Kidney glomerular epithelial cell (primary cell): ENCODE measurements around the gene AK8.

Source experiments
- DNase-seq: peaks from one replicate; lab custom pipeline; 2025; lab: John Stamatoyannopoulos, UW

AK8 gene

DNA sequence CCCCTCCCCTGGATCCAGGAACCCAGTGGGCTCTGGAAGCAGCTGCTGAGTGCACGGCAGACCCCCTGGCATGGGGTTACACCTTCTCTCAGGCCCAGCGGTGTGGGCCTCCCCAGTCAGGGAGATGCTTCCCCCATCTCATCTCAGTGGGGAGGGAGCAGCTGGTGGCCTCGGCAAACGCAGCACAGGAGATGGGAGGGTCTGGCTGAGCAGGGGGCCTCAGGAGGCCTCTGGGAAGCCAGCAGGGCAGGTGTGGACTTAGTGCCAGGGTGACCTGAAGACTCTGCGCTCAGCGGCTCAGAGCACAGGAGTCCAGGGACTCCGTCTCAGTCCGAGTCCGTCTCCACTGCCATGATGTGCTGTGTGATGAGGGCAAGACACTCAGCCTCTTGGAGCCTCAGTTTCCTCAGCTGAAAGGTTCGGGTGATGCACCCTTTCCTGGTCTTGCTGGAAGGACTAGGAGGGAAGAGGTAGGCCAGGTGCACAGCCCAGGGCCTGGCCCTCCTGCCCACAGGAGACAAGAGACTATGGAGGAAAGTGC is 107.2 kb downstream of the AK8 start:
- no peak for DNase-seq

DNA sequence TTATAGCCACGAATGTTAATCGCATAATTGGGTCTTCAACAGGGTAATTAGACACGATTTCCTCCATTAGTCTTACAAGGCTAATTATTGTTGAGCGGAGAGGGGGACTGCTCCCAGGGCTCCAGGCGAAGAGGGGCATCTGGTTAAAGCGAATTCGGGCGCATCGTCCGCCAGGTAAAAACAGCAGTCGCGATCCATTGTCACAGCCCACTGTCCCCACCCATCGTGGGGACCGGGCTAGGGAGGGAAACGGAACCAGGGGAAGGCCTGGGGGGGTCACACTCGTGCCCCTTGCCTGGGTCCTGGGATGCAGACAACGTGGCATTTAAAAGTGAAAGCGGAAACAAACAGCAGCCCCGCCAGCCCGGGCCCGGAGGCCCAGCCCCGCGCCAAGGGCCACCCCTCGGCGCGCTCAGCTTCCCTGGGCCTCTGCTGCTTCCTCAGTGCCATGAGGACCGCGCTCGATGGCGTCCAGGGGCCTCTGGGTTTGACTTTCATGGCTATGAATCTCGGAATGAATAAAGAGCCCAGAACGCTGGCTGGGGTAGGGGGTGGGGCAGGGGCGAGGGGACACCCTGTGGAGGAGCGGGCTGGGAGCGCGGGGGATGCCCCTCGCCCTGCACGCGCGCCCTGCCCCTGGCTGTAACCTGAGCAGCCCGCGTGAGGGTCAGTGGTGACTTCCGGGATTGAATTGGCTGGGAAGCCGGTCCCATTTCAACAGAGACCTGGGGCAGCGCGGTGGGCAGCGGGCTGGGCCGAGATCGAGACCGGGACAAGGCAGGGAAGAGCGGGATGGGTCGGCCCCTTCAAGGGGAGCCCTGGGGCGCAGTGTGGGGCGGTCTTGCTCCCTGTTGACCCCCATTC is 107.9 kb downstream of the AK8 start:
- peak; percentile 24 for DNase-seq

DNA sequence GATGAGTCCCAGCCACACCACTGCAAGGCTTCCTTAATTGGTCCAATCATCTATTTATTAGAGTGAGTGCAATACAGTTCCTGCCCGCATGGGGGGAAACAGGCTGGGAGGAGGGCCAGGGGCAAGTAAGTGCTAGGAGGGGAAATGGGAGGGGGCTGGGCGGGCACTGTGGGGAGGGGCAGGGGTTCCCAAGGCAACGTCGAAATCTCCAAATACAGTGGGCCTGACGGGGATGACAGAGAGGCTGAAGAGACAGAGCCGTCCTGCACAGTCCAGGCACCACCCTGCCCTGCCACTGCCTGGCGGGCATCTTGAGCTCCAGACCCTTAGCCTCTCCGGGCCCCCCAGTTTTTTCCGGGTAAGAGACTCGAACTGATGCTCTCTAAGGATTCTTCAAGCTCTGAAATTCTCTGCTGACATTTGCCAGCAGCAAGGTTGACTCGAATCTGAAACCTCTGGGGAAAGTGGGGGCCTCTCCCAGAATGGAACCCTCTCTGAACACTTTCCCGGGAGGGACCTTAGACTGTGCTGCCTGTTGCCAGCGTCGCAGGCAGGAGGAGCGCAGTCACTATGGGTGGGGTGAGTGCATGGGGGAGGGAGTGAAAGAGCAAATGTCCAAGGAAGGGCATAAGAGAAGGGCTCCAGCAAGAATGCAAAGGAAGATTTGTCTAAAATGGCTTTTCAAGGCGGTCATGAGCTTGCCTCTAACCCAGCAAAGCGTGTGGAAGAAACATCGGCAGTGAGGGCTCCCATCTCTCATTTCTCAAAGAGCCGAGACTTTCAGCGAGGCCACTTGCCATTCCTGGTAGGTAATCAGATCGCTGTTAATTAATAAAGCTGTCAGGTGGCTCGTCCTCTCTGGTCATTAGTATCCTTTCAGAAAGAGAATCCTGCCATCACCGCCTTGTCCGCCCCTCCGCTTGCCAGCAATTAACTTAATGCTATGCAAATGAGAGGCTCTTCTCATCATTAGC is 108.9 kb downstream of the AK8 start:
- DNase-seq, result peak; percentile 64

DNA sequence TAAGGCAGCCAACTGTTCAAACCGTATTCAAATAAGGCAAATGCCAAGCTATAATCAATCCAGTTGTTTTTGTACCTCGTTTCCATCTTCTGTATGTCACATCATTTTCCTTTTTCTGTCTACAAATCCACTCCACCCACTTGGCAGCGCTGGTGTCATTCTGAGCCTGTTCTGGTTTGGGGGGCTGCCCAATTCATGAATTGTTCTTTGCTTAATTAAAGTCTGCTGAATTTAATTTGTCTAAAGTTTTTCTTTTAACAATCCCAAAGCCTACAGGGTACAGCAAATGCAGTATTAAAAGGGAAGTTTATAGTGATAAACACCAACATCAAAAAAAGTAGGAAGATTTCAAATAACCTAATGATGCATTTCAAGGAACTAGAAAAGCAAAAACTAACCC is 114.5 kb downstream of the AK8 start:
- no peak for DNase-seq

DNA sequence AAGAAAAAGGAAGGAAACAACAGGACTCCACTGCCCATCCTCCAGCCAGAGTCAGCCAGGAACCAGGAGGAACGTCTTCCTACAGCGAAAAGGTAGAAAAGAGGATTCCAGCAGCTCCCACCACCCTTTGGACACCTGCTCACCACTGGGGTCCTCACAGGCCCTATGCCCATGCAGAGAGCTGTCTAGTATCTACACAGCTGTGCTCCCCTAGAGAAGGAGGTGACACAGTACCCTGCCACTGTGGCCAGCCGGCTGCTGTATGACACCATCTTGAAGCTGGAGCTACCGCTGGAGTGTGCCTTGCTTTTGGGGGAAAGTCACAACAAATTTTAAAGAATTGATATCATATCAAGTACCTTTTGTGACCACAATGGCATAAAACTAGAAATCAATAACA is 115.2 kb downstream of the AK8 start:
- DNase-seq, result no peak

DNA sequence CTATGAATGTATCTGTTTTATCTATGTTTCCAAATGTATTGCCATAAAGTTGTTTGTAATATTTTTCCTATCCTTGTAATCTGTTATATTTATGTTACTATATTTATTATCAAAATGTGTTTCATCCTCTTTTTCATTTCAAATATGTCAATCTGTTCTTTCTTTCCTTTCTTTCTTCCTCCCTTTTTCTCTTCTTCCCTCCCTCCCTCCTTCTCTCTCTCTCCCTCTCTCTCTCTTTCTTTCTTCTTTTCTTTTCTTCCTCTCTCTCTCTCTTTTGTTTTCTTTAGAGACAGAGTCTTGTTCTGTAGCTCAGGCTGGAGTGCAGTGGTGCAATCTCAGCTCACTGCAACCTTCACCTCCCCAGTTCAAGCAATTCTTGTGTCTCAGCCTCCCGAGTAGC is 116.5 kb downstream of the AK8 start:
- no peak for DNase-seq

DNA sequence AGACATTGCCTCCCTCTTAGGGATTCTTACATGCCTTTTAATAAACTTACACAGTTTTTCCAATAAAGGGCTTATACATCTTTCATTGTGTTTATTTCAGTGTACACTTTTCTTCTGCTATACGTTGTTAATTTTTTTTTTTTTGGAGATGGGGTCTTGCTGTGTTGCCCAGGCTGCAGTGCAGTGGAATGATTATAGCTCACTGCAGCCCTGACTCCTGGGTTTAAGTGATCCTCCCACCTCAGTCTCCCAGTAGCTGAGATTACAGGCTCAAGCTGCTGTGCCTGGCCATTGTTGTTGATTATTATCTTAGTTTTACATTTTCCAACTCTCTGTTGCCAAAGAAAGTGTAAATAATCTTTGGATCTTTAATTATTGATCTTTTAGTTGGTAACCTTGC is 118.0 kb downstream of the AK8 start:
- no peak for DNase-seq

DNA sequence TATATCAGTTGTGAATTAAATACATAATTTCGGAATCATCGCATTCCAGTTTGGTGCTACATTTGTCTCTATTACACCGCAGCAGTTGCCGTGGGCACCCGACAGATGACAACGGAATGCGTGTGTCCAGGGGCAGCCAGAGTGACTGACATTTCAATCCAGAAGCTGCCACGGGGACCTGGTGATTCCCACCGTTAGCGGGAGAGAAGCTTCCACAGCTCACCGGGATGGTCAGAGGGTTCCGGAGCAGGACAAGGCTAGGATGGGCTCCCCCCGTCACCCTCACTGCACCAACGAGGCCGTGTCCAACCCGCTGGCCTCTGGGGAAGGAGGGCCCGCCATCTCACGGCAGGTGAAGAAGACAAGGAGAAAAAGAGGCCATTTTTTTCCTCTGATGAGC is 121.1 kb downstream of the AK8 start:
- no peak for DNase-seq

DNA sequence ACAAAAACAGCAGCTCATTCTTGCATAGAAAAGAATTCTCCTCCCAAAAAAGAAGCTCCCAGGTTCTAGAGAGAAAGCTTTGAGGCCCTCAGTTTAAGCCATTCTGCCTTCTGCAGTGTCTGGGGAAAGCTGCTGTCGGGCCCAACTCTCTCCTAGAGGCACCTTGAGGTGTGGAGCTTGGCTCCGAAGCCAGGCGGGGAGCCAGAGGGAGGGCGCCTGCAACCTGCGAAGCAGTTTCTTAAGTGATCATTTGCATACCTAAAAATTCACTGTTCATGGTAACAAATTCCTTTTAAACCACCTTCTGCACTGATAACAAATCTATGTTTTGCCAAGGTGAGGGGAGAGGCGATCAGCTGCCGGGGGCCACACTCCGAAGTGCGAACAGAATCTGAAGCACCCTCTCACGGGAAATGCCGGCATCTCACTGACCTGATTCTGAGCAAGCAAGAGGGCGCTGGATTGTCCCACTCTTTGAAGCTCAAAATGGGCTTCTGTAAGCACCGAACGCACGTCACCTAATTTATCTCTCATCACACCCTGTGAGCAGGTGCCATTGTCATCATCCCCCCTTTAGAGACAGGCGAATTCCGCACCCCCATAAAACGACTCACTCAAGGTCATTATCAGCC is 121.8 kb downstream of the AK8 start:
- DNase-seq, result no peak

DNA sequence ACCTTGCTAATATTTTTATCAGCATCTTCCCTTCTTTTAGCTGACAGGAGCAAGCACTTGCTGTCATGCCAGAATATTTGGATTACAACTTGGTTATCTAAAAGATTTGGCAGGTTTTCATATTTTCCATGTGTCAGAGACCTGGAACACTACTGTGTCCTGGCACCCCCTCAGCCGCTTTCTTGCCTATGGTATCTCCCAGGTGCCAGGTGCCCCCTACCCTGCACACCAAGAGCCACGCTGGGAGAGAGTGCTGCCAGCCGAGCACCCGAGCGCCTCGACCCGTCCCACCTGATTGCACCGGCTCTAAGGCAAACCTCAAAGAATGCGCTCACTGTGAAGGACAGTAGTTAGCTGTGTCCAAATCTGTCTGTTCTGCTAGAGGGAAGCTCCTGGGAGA is 123.0 kb downstream of the AK8 start:
- DNase-seq, result no peak

DNA sequence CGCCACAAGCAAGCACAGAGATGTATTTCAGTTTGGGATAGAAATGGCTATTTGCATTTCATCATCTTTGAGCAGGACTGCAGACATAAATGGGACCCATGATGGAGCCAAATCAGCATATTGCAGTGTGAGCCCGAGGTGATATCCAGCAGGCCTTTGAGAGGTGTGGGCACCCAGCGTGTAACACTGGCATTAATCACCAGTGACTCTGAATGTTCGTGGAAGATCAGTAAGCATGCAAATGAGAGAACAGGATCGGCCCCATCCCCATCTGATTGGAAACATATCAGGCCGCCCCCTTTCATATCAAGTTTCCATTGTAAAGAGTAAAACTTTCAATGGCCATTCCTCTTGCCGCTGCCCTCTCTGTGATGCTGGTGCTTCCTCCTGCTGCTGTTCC is 123.8 kb downstream of the AK8 start:
- DNase-seq, result no peak

DNA sequence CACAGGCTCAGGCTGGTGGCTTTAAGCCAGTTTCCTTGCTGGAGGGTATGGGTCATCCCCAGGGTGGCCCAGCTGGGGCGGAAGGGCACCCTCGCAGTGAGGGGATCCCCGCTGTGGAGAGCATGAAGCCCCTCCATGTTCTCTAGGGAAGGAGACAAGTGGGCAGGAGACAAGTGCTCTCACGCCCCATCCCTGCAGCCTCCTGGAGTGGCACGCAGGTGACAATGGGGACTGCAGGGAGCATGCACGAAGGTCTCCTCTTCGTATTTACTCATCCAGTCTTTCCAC is 124.5 kb downstream of the AK8 start:
- no peak for DNase-seq

DNA sequence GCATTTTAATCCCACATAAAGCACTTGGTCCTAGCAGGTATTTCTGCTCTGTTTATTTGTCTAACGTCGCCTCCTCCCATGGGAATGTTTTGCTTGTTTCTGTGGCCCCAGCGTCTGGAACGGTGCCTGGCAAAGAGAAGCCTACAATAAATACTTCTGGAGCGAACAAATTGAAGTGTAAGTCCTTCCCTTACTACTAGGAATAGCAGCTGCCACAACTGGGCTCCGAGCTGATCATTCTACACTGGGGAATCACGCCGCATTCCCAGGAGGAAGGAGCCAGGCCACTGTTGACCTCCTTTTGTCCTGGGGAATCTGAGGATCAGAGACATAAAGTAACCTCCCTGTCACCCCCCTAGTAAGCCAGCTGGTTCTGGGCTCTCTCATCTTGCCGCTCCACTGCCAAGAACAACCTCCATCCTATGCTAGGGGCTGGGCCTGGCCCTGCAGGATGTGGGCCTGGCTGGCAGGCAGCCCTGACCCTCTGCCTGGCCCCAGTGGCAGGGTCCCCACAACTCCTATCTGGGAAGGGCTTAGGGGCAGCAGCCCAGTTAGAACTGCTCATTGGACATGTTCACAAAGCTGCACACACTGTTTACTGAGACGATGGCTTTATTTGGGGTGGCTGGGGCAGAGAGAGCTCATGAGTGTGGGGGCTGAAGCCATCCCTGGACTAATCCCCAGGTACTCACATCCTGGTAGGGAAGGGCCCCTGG is 125.0 kb downstream of the AK8 start:
- peak; percentile 8 for DNase-seq

DNA sequence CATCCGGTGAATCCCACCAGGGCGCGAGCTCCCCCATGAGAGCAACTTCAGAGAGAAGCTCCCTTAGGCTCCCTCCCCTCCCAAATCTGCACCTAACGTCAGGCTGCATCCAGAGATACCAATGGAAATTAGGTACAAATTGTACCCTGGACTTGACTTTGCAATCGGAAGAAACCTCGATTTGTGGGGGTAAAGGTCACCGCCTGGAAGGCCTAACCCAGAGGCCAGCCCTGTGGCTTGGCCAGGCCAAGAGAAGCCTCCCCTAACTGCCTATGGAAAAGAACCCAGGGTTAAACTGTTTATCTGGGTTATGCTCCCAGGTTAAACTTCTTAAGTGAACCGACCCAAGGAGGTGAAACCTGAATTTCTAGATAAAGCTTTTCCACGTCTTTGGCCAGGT is 127.4 kb downstream of the AK8 start:
- no peak for DNase-seq

DNA sequence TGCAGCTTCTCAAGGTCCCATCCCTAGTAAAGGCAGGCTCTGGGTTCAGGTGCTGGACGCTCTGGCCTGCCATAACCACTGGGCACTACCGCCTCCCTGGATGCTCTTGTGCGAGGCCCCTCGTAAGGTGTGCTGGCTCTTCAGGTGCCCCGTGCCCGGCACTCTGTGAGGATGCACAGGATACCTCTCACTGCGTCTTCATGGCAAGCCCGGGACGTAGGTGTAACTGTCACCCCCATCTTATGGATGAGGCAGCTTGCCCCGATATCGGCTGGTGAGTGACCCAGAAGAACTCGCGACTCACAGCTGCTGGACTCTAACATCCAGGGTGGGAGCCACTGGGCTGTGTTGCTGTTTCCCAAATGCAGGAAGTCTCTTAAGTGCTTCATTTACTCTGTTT is 128.8 kb downstream of the AK8 start:
- no peak for DNase-seq

DNA sequence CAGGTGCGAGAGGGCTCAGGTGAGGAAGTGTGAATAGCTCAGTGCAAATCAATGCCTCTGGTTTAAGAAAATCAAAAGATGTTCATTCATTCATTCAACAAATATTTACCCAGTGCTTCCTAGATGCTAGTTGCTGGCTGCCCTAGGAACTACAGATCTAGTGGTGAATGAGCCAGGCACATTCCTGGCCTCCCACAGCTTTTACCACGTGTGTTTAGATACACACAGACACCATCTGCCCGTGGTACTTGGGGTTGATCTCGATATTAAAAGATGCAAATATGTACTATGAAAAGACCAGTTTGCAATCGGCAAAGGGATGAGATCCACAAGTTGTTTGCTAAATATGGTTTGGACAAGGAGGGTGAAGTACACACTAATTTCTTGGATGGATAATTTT is 129.6 kb downstream of the AK8 start:
- peak; percentile 5 for DNase-seq

DNA sequence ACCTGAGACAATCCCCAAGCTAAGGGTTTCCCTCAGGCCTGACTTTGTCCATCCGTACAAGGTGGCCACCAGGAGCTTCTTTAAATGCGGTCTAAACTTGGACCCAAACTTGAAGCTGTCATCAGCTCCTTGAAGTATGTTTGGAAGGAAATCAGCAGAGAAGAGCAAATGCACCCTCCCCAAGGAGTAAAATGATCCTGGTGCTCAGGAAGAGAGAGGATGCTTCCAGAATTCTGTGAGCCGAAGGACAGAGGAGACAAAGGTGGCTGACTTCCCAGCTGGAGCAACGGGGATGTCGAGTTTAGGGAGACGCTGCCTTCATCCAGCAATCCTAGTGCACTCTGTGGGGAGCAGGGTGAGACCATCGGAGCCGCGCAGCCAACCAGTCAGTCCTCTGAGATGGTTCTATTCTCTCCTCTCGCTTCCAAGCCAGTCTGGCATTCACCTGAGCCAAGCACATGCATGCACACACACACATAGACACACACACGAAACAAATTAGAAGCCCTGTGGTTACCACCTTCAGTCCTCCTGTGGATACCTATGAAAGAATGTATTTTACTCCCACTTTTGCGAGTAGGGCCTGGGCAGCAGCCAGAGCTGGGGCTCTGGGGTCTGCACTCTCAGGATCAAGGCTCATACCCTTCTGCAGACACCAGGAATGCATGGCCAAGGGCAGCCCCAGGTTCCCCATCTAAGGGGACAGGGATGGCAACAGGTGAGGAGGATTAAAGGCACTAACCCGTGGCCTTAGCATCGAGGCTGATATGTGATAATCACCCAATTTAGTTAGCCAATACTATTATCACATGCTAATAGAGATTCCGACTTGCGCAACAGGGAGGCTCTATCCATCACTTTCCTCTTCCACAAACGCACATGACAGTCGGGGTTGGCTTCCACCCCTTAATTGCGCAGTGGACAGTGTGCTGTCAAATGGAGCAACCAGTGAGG is 132.1 kb downstream of the AK8 start:
- no peak for DNase-seq

DNA sequence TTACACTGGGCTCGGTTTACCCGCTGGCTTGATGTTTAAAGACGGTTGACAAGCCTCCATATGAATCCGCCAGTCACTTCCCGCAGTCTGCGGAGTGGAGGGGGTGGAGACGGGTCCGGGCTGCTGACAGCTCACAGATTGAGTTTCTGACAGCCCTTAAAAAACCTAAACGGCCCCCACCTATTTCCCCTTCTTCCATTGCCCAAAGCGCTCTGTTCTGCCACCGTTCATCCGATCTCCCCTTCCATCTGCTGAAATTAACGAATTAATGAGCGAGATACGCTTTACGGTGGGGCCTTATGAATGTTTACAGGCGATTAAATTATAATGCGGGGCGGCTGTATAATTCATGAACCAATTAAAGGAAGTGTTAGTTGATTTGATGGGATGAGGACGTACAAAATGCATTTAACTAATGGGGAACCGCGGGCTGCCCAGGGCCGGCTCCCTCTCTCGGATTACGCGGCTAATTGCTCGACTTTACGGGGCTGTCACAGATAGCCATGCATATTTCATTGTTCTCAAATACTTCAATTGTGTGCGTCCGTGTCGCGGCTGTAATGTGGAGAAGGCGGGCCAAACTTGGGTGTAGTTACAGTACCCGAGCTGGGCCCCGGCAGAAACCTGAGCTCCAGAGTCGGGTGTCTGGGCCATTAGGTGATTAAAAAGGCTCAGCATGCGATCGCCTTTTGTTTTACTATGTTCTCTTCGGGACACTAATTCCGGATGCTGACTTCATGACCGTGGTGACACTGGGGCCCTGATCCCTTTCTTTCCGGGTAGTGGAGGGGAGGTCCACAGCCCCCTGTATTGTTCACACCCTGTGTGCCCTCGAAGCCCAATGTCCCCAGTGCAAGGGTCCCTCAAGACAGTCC is 133.0 kb downstream of the AK8 start:
- no peak for DNase-seq

DNA sequence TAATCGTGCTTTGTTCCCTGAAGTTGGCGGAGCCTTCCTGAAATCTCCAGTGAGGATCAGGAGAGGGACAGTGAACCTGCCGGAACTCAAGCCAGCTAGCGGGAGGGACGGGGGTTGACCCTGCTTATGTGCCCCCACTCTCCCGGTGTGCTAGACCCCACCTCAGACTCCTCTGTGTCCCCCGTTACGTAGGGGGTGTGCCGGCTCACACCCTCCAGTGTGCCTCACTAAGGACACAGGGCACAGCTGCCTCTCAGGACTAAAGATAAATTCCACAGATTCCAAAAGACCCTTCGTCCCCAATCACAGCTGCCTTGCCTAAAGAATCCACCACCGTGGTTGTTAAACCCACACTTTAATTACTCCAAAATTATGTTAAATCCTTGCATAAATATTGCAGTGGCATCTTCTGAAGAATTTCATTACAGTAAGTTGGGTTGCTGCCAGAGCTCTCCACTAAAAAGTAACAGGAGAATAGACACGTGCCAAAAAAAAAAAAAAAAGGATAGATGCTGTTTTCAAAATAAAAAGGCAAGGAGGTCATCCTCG is 134.1 kb downstream of the AK8 start:
- no peak for DNase-seq
